IMR-90 (cell line): ENCODE results near the gene FAM111A. TPM values are rescaled to one million over a fixed set of nuclear protein-coding genes. Genes with fewer than 3 reads are reported as not detected.
A peak's percentile ranks its signal among the peaks of the same experiment; 100 is the strongest.

Experiments used
- ATAC-seq: fragments of 200-7000 bp; cut with Tn5 transposase; 2 replicates; pipeline ENCODE4 v1.9.1; 2020; ENCODE audit warnings: low read depth, mild to moderate bottlenecking, moderate library complexity
- BruUV-seq: library from RNA; stranded (reverse); fragments of 400-500 nt; replicated peaks from 2 replicates; lab custom pipeline; 2021; lab: Mats Ljungman, UMichigan
- CTCF ChIA-PET: fragments of 300-600 bp; formaldehyde crosslinking; extraction: SDS; loops from one replicate; lab custom pipeline; 2021; ENCODE audit warnings: antibody characterized with exemption; lab: Yijun Ruan, JAX
- POLR2A ChIA-PET: fragments of 300-600 bp; sonication (Branson Sonifier 250); formaldehyde crosslinking; loops from one replicate; lab custom pipeline; 2022; ENCODE audit warnings: antibody characterized with exemption; ENCODE audit not compliant: unreplicated experiment; lab: Charles Lee
- DNase-seq: peaks from one replicate; pipeline ENCODE4 v3.0.0; 2013
- H2AFZ ChIP-seq: replicated peaks from 2 replicates; pipeline ENCODE3; 2013; ENCODE audit warnings: low read length, mild to moderate bottlenecking; ENCODE audit not compliant: poor library complexity
- H2AK5ac ChIP-seq: 2 replicates; pipeline ENCODE4 v1.6.1; 2013; ENCODE audit warnings: low read depth, low read length, inconsistent platforms
- H2AK9ac ChIP-seq: replicated peaks from 2 replicates; pipeline ENCODE3; 2013; ENCODE audit warnings: mild to moderate bottlenecking, low read depth, low read length, moderate library complexity; ENCODE audit not compliant: poor library complexity
- H2BK120ac ChIP-seq: 2 replicates; pipeline ENCODE4 v1.6.1; 2013; ENCODE audit warnings: low read depth, low read length, inconsistent platforms
- H2BK15ac ChIP-seq: 3 replicates; pipeline ENCODE4 v1.6.1; 2013; ENCODE audit warnings: low read depth, low read length, inconsistent platforms
- H2BK20ac ChIP-seq: 2 replicates; pipeline ENCODE4 v1.6.1; 2013; ENCODE audit warnings: low read depth, mild to moderate bottlenecking, inconsistent platforms, low read length, moderate library complexity
- H2BK5ac ChIP-seq: 2 replicates; pipeline ENCODE4 v1.6.1; 2013; ENCODE audit warnings: mild to moderate bottlenecking, low read depth, low read length, inconsistent platforms; ENCODE audit not compliant: poor library complexity, severe bottlenecking
- H3K14ac ChIP-seq: replicated peaks from 2 replicates; pipeline ENCODE4 v1.6.1; 2013; ENCODE audit warnings: low read depth, low read length, inconsistent platforms
- H3K18ac ChIP-seq: 2 replicates; pipeline ENCODE4 v1.6.1; 2013; ENCODE audit warnings: low read depth, low read length, control low read depth
- H3K23ac ChIP-seq: 2 replicates; pipeline ENCODE4 v1.6.1; 2013; ENCODE audit warnings: low read depth, low read length, inconsistent platforms
- H3K27ac ChIP-seq: 2 replicates; pipeline ENCODE4 v1.5.1; 2013; ENCODE audit warnings: mild to moderate bottlenecking, control low read depth, low read length; ENCODE audit not compliant: insufficient read depth
- H3K27me3 ChIP-seq: 2 replicates; pipeline ENCODE4 v1.6.1; 2013; ENCODE audit warnings: low read length; ENCODE audit not compliant: control insufficient read depth, insufficient read depth
- H3K36me3 ChIP-seq: 2 replicates; pipeline ENCODE4 v1.6.1; 2013; ENCODE audit warnings: low read length, mixed read lengths; ENCODE audit not compliant: control insufficient read depth, insufficient read depth
- H3K4ac ChIP-seq: 2 replicates; pipeline ENCODE4 v1.6.1; 2013; ENCODE audit warnings: low read depth, low read length, inconsistent platforms
- H3K4me1 ChIP-seq: 2 replicates; pipeline ENCODE4 v1.6.1; 2013; ENCODE audit warnings: low read length, mixed read lengths; ENCODE audit not compliant: control insufficient read depth, insufficient read depth
- H3K4me2 ChIP-seq: 2 replicates; pipeline ENCODE4 v1.6.1; 2013; ENCODE audit warnings: low read depth, mild to moderate bottlenecking, control low read depth, low read length, moderate library complexity
- H3K4me3 ChIP-seq: 2 replicates; pipeline ENCODE4 v1.5.1; 2013; ENCODE audit warnings: low read depth, mild to moderate bottlenecking, control low read depth, low read length, moderate library complexity; ENCODE audit not compliant: insufficient read depth
- H3K56ac ChIP-seq: 2 replicates; pipeline ENCODE4 v1.6.1; 2013; ENCODE audit warnings: low read length, inconsistent platforms; ENCODE audit not compliant: insufficient read depth; ENCODE audit errors: extremely low read depth
- H3K79me1 ChIP-seq, 2 experiments: 2 replicates each; pipeline ENCODE4 v1.6.1; 2013; ENCODE audit warnings: low read length in 2 of 2, inconsistent platforms in 1 of 2, low read depth in 1 of 2
- H3K9ac ChIP-seq: 2 replicates; pipeline ENCODE4 v1.6.1; 2013; ENCODE audit warnings: low read depth, low read length, control low read depth
- H3K9me1 ChIP-seq: 2 replicates; pipeline ENCODE4 v1.6.1; 2013; ENCODE audit warnings: low read length, inconsistent platforms; ENCODE audit not compliant: insufficient read depth
- H3K9me3 ChIP-seq: 2 replicates; pipeline ENCODE4 v1.6.1; 2013; ENCODE audit warnings: low read length; ENCODE audit not compliant: control insufficient read depth, insufficient read depth
- H4K20me1 ChIP-seq: 2 replicates; pipeline ENCODE4 v1.6.1; 2013; ENCODE audit warnings: low read length, inconsistent platforms; ENCODE audit not compliant: insufficient read depth
- H4K5ac ChIP-seq: 2 replicates; pipeline ENCODE4 v1.6.1; 2013; ENCODE audit warnings: mild to moderate bottlenecking, low read depth, low read length, control low read depth
- H4K8ac ChIP-seq, 2 experiments: 2 replicates each; pipeline ENCODE4 v1.6.1; 2013; ENCODE audit warnings: low read depth in 2 of 2, low read length in 2 of 2, control low read depth in 1 of 2, inconsistent platforms in 1 of 2
- H4K91ac ChIP-seq: 2 replicates; pipeline ENCODE4 v1.6.1; 2013; ENCODE audit warnings: low read depth, low read length, inconsistent platforms; ENCODE audit not compliant: insufficient read depth
- CEBPB ChIP-seq: IDR thresholded peaks from 2 replicates; pipeline ENCODE4 v1.6.1; 2012; ENCODE audit warnings: low read depth, low read length, improper control_type of control experiment
- CTCF ChIP-seq: conservative IDR thresholded peaks from 2 replicates; pipeline ENCODE4 v1.5.1; 2012; ENCODE audit warnings: mild to moderate bottlenecking, low read depth, low read length, improper control_type of control experiment
- ELK1 ChIP-seq: fragments of 150-350 bp; IDR thresholded peaks from 2 replicates; pipeline ENCODE4 v1.6.1; 2016; ENCODE audit warnings: low read depth, mild to moderate bottlenecking, low read length, moderate library complexity, borderline replicate concordance
- FOS ChIP-seq: fragments of 150-350 bp; IDR thresholded peaks from 2 replicates; pipeline ENCODE4 v1.6.1; 2016; ENCODE audit warnings: low read depth, low read length
- MAZ ChIP-seq: IDR thresholded peaks from 2 replicates; pipeline ENCODE4 v1.6.1; 2012; ENCODE audit warnings: low read depth, mild to moderate bottlenecking, low read length, improper control_type of control experiment, moderate library complexity, borderline replicate concordance
- RAD21 ChIP-seq: IDR thresholded peaks from 2 replicates; pipeline ENCODE4 v1.6.1; 2012; ENCODE audit warnings: low read length, improper control_type of control experiment
- RCOR1 ChIP-seq: IDR thresholded peaks from 2 replicates; pipeline ENCODE4 v1.6.1; 2012; ENCODE audit warnings: mild to moderate bottlenecking, low read length, improper control_type of control experiment; ENCODE audit not compliant: insufficient replicate concordance
- SMC3 ChIP-seq: fragments of 150-350 bp; IDR thresholded peaks from 2 replicates; pipeline ENCODE4 v1.6.1; 2016; ENCODE audit warnings: low read depth, mild to moderate bottlenecking, antibody characterized with exemption, low read length, moderate library complexity
- USF2 ChIP-seq: fragments of 150-350 bp; IDR thresholded peaks from 2 replicates; pipeline ENCODE4 v1.6.1; 2017; ENCODE audit warnings: mild to moderate bottlenecking, antibody characterized with exemption, low read length, low read depth
- WGBS, 2 experiments: methylation state at CpG; one replicate each; pipeline versions ENCODE4 v1.1.5 to v1.1.7; 2013; ENCODE audit warnings: missing lambda C conversion rate in 2 of 2; ENCODE audit not compliant: insufficient read length in 1 of 2; ENCODE audit errors: extremely low coverage in 2 of 2; 5-methylcytosine and 5-hydroxymethylcytosine counted together
- dilution Hi-C: fragments of 300-500 bp; cut with HindIII; formaldehyde crosslinking; loops from one replicate; pipeline ENCODE4 v1.14.3; 2018; ENCODE audit warnings: low sequenced_read_pairs; ENCODE audit not compliant: unreplicated experiment
- in situ Hi-C: fragments of 300-500 bp; cut with MboI; formaldehyde crosslinking; loops from 3 replicates; pipeline ENCODE4 v1.14.3; 2019; ENCODE audit warnings: low sequenced_read_pairs, inconsistent platforms, mixed read lengths
- intact Hi-C: fragments of 100-400 bp; cut with micrococcal nuclease; formaldehyde crosslinking; loops from 2 replicates; pipeline ENCODE4 v1.10.0; 2022
- polyA plus RNA-seq, 3 experiments: library from polyadenylated mRNA; depleted of rRNA; stranded (reverse); fragments of >200 nt; gene quantifications; 2 replicates each; pipeline ENCODE4 v1.2.3, GENCODE V29; 2012; ENCODE audit warnings: low replicate concordance in 1 of 3
- total RNA-seq: library from RNA; depleted of rRNA; stranded (reverse); fragments of >200 nt; gene quantifications from 2 replicates; pipeline ENCODE4 v1.2.3, GENCODE V29; 2012

FAM111A gene
- total and polyA plus RNA-seq, 2 of the 4 experiments (the other 2 are of a cell fraction) = 19.9 to 36.4 TPM

- no peak overlapping the region for H2BK20ac ChIP-seq
- no peak overlapping the region for H4K5ac ChIP-seq
- intact Hi-C loops = no loop called here
- H2AFZ ChIP-seq = peak overlapping the region; percentile 84
- peaks cover 2% of the 10 kb centered on the region for H3K27me3 ChIP-seq
- dilution Hi-C loops = no loop called here
- no peak overlapping the region for H3K56ac ChIP-seq
- peak overlapping the region; percentile 90 for H3K4me2 ChIP-seq
- ChIA-PET CTCF (no interaction called here), POLR2A (no interaction called here)
- no peak overlapping the region for H3K9ac ChIP-seq
- WGBS, 2 experiments = 0% methylated on average over 2 of the region's 23 CpGs; no CpG with 5 or more reads in 1 of the 2 experiments
- no peak overlapping the region for H2BK120ac ChIP-seq
- H3K4me1 ChIP-seq = no peaks in the 10 kb centered on the region
- in situ Hi-C loops = no loop called here
- H2AK9ac ChIP-seq = peak overlapping the region; percentile 78
- H3K36me3 ChIP-seq = no peaks in the 10 kb centered on the region
- no peak overlapping the region for H2AK5ac ChIP-seq
- H2BK5ac ChIP-seq = no peak overlapping the region
- peak; percentile 19; the same call in 1 of the 2 replicates for ATAC-seq
- H3K9me1 ChIP-seq = no peaks in the 10 kb centered on the region
- H3K9me3 ChIP-seq = no peaks in the 10 kb centered on the region
- no peaks in the 10 kb centered on the region for H4K20me1 ChIP-seq
- peaks cover 2% of the 10 kb centered on the region in 2 experiments; a peak in 1 of 4 replicates for H3K79me1 ChIP-seq
- no TSS peak for BruUV-seq
- H3K18ac ChIP-seq = no peak overlapping the region
- H3K27ac ChIP-seq = no peak overlapping the region
- no peak overlapping the region for H2BK15ac ChIP-seq
- no peak overlapping the region for H3K14ac ChIP-seq
- peak; percentile 27 for TF ChIP-seq CTCF
- no peak for TF ChIP-seq SMC3
- no peak for TF ChIP-seq FOS
- TF ChIP-seq MAZ = no peak
- no peak for TF ChIP-seq RCOR1
- no peak for TF ChIP-seq ELK1
- TF ChIP-seq RAD21 = peak; percentile 20; the same call in 1 of the 2 replicates
- TF ChIP-seq CEBPB = no peak
- TF ChIP-seq USF2 = no peak
- DNase-seq = peak; percentile 13
- H4K91ac ChIP-seq = no peak overlapping the region
- no peak overlapping the region for H3K23ac ChIP-seq
- no peak overlapping the region; a peak in 1 of 4 replicates for H4K8ac ChIP-seq
- no peak overlapping the region for H3K4ac ChIP-seq
- peak overlapping the region; percentile 32 for H3K4me3 ChIP-seq
Observed at GRCh38 chr11:59102259-59102765, 40.3 kb upstream of the FAM111A start.
